Fibroblast of lung (primary cell): ENCODE measurements around the gene C6orf15. TPM values are rescaled to one million over a fixed set of nuclear protein-coding genes. Genes with fewer than 3 reads are reported as not detected.

Experiments
- DNase-seq, 2 donors: peaks; one replicate each; pipeline versions ENCODE4 v3.0.0 to v3.0.0-alpha.2; 2010; ENCODE audit warnings: low read depth in 2 of 2
- H2AFZ ChIP-seq: 2 replicates; pipeline ENCODE4 v1.5.1; 2012; ENCODE audit warnings: low read length, control low read depth, inconsistent platforms
- H3K27ac ChIP-seq: 2 replicates; pipeline ENCODE4 v1.5.1; 2011; ENCODE audit warnings: low read length, control low read depth; ENCODE audit not compliant: insufficient read depth
- H3K27me3 ChIP-seq: 2 replicates; pipeline ENCODE4 v1.5.1; 2011; ENCODE audit warnings: mild to moderate bottlenecking, low read length; ENCODE audit not compliant: control insufficient read depth, insufficient read depth
- H3K36me3 ChIP-seq: 2 replicates; pipeline ENCODE4 v1.5.1; 2011; ENCODE audit warnings: low read length; ENCODE audit not compliant: control insufficient read depth, insufficient read depth
- H3K4me1 ChIP-seq: 2 replicates; pipeline ENCODE4 v1.5.1; 2011; ENCODE audit warnings: low read length; ENCODE audit not compliant: control insufficient read depth, insufficient read depth; ENCODE audit errors: extremely low read depth
- H3K4me2 ChIP-seq: 2 replicates; pipeline ENCODE4 v1.5.1; 2011; ENCODE audit warnings: low read length, control low read depth; ENCODE audit not compliant: insufficient read depth; ENCODE audit errors: extremely low read depth
- H3K4me3 ChIP-seq, 4 experiments: fragments of 200-600 bp in 1 of 4; sonication (generic) in 1 of 4; replicated peaks in 1 of 4; 2 replicates each; pipeline ENCODE4 v1.5.1; 2011 to 2016; ENCODE audit warnings: low read length in 4 of 4, low read depth in 3 of 4, mild to moderate bottlenecking in 3 of 4, control low read depth in 2 of 4, inconsistent platforms in 1 of 4, mixed read lengths in 1 of 4; ENCODE audit not compliant: insufficient read depth in 1 of 4; ENCODE audit errors: control extremely low read depth in 1 of 4
- H3K79me2 ChIP-seq: 2 replicates; pipeline ENCODE4 v1.5.1; 2012; ENCODE audit warnings: mild to moderate bottlenecking, low read length, inconsistent platforms; ENCODE audit not compliant: control insufficient read depth, insufficient read depth
- H3K9ac ChIP-seq: 2 replicates; pipeline ENCODE4 v1.5.1; 2011; ENCODE audit warnings: mild to moderate bottlenecking, low read length, control low read depth; ENCODE audit not compliant: insufficient read depth
- H3K9me3 ChIP-seq: 2 replicates; pipeline ENCODE4 v1.5.1; 2012; ENCODE audit warnings: low read depth, low read length; ENCODE audit not compliant: control insufficient read depth, insufficient read depth
- H4K20me1 ChIP-seq: 2 replicates; pipeline ENCODE4 v1.5.1; 2011; ENCODE audit warnings: low read length; ENCODE audit not compliant: control insufficient read depth, insufficient read depth; ENCODE audit errors: extremely low read depth
- CTCF ChIP-seq, 2 donors: IDR thresholded peaks in 1 of 2; conservative IDR thresholded peaks in 1 of 2; 1 replicate in 1 of 2; 2 replicates in 1 of 2; pipeline ENCODE4 v1.5.1; 2011 to 2012; ENCODE audit warnings: low read length in 2 of 2, control low read depth in 1 of 2, inconsistent platforms in 1 of 2, low read depth in 1 of 2, mild to moderate bottlenecking in 1 of 2
- EZH2 ChIP-seq: IDR thresholded peaks from 2 replicates; pipeline ENCODE4 v1.5.1; 2012; ENCODE audit warnings: low read length, control low read depth, mild to moderate bottlenecking; ENCODE audit errors: missing control alignments
- polyA plus RNA-seq, 2 donors: library from polyadenylated mRNA; depleted of rRNA in 1 of 2; stranded (reverse) in 1 of 2; unstranded in 1 of 2; fragments of >200 nt; gene quantifications; 2 replicates each; pipeline ENCODE4 v1.2.1, GENCODE V29; 2011 to 2012; ENCODE audit warnings: missing spikeins in 1 of 2
- total RNA-seq: library from RNA; depleted of rRNA; stranded (reverse); fragments of >200 nt; gene quantifications from 2 replicates; pipeline ENCODE4 v1.2.1, GENCODE V29; 2014

C6orf15 gene
- total and polyA plus RNA-seq, 2 donors (not counting 1 experiment from before 2014, with no cell fraction given): not detected

DNA sequence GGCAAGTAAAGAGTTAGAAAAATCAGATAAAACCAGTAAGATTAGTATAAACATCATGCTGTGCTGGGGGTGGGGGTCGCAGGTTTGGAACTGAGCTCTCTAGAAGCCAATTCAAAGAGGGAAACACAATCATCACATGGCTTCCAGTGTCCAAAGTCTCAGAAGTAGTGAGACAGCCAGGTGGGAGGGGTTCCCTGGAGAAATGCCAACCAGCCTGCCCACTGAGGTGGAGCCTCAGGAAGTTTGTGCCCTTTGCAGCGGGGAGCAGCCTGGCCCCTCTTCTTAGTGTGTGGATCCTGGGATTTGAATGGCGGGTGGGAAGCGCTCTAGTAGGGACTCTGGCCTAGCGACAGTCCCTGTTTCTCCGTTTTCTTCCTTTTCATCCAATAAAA, 21.4 kb downstream of the C6orf15 start:
- no peak for DNase-seq

DNA sequence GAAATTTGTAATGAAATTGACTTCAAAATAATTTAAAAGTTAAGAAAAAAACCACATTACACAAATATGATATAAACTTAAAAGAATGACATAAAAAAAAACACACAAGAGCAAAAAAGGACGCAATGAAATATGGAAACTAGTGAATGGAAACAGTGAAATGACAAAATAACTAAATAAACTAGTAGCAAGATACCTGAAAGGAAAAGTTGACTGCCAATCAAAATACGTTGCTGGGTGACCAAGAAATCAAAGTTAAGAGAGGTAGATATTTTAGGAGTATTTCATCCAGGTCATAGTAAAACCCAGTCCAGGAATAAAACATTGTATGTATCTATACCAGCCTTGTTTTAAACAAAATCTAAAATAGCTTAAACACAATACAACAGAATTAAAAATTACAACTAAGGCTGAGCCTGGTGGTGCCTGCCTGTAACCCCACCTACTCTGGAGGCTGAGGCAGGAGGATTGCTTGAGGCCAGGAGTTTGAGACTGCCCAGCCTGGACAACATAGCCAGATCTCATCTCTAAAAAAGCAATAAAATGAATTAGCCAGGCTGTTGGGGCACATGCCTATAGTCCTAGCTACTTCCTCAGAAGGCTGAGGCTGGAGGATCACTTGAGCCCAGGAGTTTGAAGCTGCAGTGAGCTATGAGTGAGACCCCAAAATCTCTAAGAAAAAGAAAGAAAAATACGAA, 22.0 kb downstream of the C6orf15 start:
- no peaks in the 10 kb centered on the region for H3K27me3 ChIP-seq
- H4K20me1 ChIP-seq: no peaks in the 10 kb centered on the region
- H3K9ac ChIP-seq: no peak overlapping the region
- no peak for TF ChIP-seq CTCF (conservative IDR thresholded peaks at IDR 0.05 in 1 of 2, IDR thresholded peaks at IDR 0.05 in 1 of 2; ENCODE audit: low read depth in 1 of 2, low read length in 2 of 2)
- TF ChIP-seq EZH2: no peak
- no peaks in the 10 kb centered on the region for H3K36me3 ChIP-seq
- H3K9me3 ChIP-seq: no peaks in the 10 kb centered on the region
- no peak overlapping the region for H2AFZ ChIP-seq
- H3K4me2 ChIP-seq: no peak overlapping the region
- no peaks in the 10 kb centered on the region for H3K79me2 ChIP-seq
- H3K27ac ChIP-seq: no peak overlapping the region
- no peak for DNase-seq
- no peak overlapping the region for H3K4me3 ChIP-seq
- peaks cover 9% of the 10 kb centered on the region for H3K4me1 ChIP-seq

More for the DNA sequence above, 21.4 kb downstream of the C6orf15 start:
- H3K79me2 ChIP-seq: no peaks in the 10 kb centered on the region
- H4K20me1 ChIP-seq: no peaks in the 10 kb centered on the region
- no peak overlapping the region for H3K4me2 ChIP-seq
- TF ChIP-seq CTCF (conservative IDR thresholded peaks at IDR 0.05 in 1 of 2, IDR thresholded peaks at IDR 0.05 in 1 of 2; ENCODE audit: low read depth in 1 of 2, low read length in 2 of 2) (no peak), EZH2 (no peak)
- no peak overlapping the region for H3K9ac ChIP-seq
- H3K4me3 ChIP-seq: no peak overlapping the region
- no peaks in the 10 kb centered on the region for H3K27me3 ChIP-seq
- H3K9me3 ChIP-seq: no peaks in the 10 kb centered on the region
- no peak overlapping the region for H2AFZ ChIP-seq
- no peak overlapping the region for H3K27ac ChIP-seq
- H3K36me3 ChIP-seq: no peaks in the 10 kb centered on the region
- H3K4me1 ChIP-seq: peaks cover 9% of the 10 kb centered on the region

GRCh38 chr6:31087494-31088089, 24.8 kb downstream of the C6orf15 start:
- Histone ChIP-seq H3K9me3 (no peaks in the 10 kb centered on the region), H3K4me1 (peaks cover 12% of the 10 kb centered on the region), H4K20me1 (no peaks in the 10 kb centered on the region), H3K4me2 (peak overlapping the region; percentile 6), H3K79me2 (no peaks in the 10 kb centered on the region), H3K27me3 (no peaks in the 10 kb centered on the region), H3K27ac (no peak overlapping the region), H3K36me3 (no peaks in the 10 kb centered on the region), H3K4me3 (no peak overlapping the region), H2AFZ (no peak overlapping the region), H3K9ac (no peak overlapping the region)
- TF ChIP-seq CTCF (conservative IDR thresholded peaks at IDR 0.05 in 1 of 2, IDR thresholded peaks at IDR 0.05 in 1 of 2; ENCODE audit: low read depth in 1 of 2, low read length in 2 of 2) (peak; percentile 71), EZH2 (no peak)
- peak; percentile 77 to 84 for DNase-seq
